ENCODE measurements around the gene TTC23.

TTC23 gene

GRCh38 chr15:99163271-99164062 lies 85.9 kb downstream of the TTC23 start:
- no peak for DNase-seq

GRCh38 chr15:99158626-99159412 lies 90.6 kb downstream of the TTC23 start:
- DNase-seq = no peak

GRCh38 chr15:99157456-99157855 lies 91.9 kb downstream of the TTC23 start:
- no peak for DNase-seq

GRCh38 chr15:99155961-99156443 lies 93.4 kb downstream of the TTC23 start:
- DNase-seq = no peak

GRCh38 chr15:99154271-99154670 lies 95.1 kb downstream of the TTC23 start:
- no peak for DNase-seq

GRCh38 chr15:99153026-99153535 lies 96.3 kb downstream of the TTC23 start:
- no peak for DNase-seq

- DNase-seq = no peak
Measured at GRCh38 chr15:99151156-99151555, 98.2 kb downstream of the TTC23 start.

- DNase-seq = no peak
Measured at GRCh38 chr15:99149366-99149765, 100.0 kb downstream of the TTC23 start.

- no peak for DNase-seq
Measured at GRCh38 chr15:99148851-99149276, 100.5 kb downstream of the TTC23 start.

- DNase-seq = no peak
Measured at GRCh38 chr15:99146661-99147060, 102.7 kb downstream of the TTC23 start.

- DNase-seq = no peak
Measured at GRCh38 chr15:99145778-99146177, 103.6 kb downstream of the TTC23 start.

GRCh38 chr15:99145005-99145404 lies 104.4 kb downstream of the TTC23 start:
- DNase-seq = no peak

GRCh38 chr15:99143655-99144610 lies 105.4 kb downstream of the TTC23 start:
- DNase-seq = no peak

- no peak for DNase-seq
Measured at GRCh38 chr15:99143242-99143641, 106.1 kb downstream of the TTC23 start.

- no peak for DNase-seq
Measured at GRCh38 chr15:99142562-99142961, 106.8 kb downstream of the TTC23 start.

GRCh38 chr15:99141943-99142342 lies 107.4 kb downstream of the TTC23 start:
- DNase-seq = no peak

- DNase-seq = no peak
Measured at GRCh38 chr15:99140590-99140989, 108.8 kb downstream of the TTC23 start.

- DNase-seq = no peak
Measured at GRCh38 chr15:99139276-99139675, 110.1 kb downstream of the TTC23 start.

- DNase-seq = no peak
Measured at GRCh38 chr15:99138491-99138982, 110.8 kb downstream of the TTC23 start.

GRCh38 chr15:99137877-99138276 lies 111.5 kb downstream of the TTC23 start:
- no peak for DNase-seq

GRCh38 chr15:99137111-99137546 lies 112.3 kb downstream of the TTC23 start:
- DNase-seq = no peak

GRCh38 chr15:99135194-99135593 lies 114.2 kb downstream of the TTC23 start:
- no peak for DNase-seq
